ENCODE results near the gene MIF.
"Not testable (repeated sequence)": the region's sequence is repeated elsewhere in the genome, so short reads cannot be mapped to it uniquely, and the experiment has no call there.

MIF gene

GRCh38 chr22:23904573-23905254 lies 10.5 kb downstream of the MIF start:
- DNase-seq: no peak

GRCh38 chr22:23906641-23907040 lies 12.5 kb downstream of the MIF start:
- DNase-seq: no peak

GRCh38 chr22:23907423-23907822 lies 13.2 kb downstream of the MIF start:
- not testable (repeated sequence) for DNase-seq

- DNase-seq: no peak
Measured at GRCh38 chr22:23908587-23909205, 14.5 kb downstream of the MIF start.

GRCh38 chr22:23909296-23909898 lies 15.2 kb downstream of the MIF start:
- no peak for DNase-seq

- DNase-seq: no peak
Measured at GRCh38 chr22:23910496-23911190, 16.5 kb downstream of the MIF start.

- no peak for DNase-seq
Measured at GRCh38 chr22:23911318-23911980, 17.3 kb downstream of the MIF start.

GRCh38 chr22:23912293-23912903 lies 18.2 kb downstream of the MIF start:
- no peak for DNase-seq

GRCh38 chr22:23913306-23913660 lies 19.1 kb downstream of the MIF start:
- no peak for DNase-seq

- peak; percentile 99 for DNase-seq
Measured at GRCh38 chr22:23913661-23914353, 19.6 kb downstream of the MIF start.

- no peak for DNase-seq
Measured at GRCh38 chr22:23915290-23915689, 21.1 kb downstream of the MIF start.

GRCh38 chr22:23920267-23920611 lies 26.1 kb downstream of the MIF start:
- not testable (repeated sequence) for DNase-seq

- DNase-seq: not testable (repeated sequence)
Measured at GRCh38 chr22:23921586-23922201, 27.5 kb downstream of the MIF start.

- no peak for DNase-seq
Measured at GRCh38 chr22:23922921-23923320, 28.7 kb downstream of the MIF start.

- DNase-seq: no peak
Measured at GRCh38 chr22:23925020-23925606, 30.9 kb downstream of the MIF start.

- no peak for DNase-seq
Measured at GRCh38 chr22:23926561-23926960, 32.4 kb downstream of the MIF start.

- no peak for DNase-seq
Measured at GRCh38 chr22:23938328-23939016, 44.3 kb downstream of the MIF start.

- DNase-seq: no peak
Measured at GRCh38 chr22:23939017-23939357, 44.8 kb downstream of the MIF start.

- not testable (repeated sequence) for DNase-seq
Measured at GRCh38 chr22:23940166-23940565, 46.0 kb downstream of the MIF start.

All from activated CD8-positive, alpha-beta memory T cell treated with anti-CD3 and anti-CD28 coated beads, Interleukin-2, amount 50 U/mL, for 48 hours (primary cell).